MM.1S (cell line): ENCODE measurements around the gene ANAPC5.

Experiments used
- DNase-seq: peaks from one replicate; pipeline ENCODE4 v3.0.0-alpha.2; 2015
- H2AFZ ChIP-seq: fragments of 300-600 bp; sonication (generic); 2 replicates; pipeline ENCODE4 v1.6.0; 2016; ENCODE audit warnings: antibody characterized with exemption, low read length
- H3F3A ChIP-seq: fragments of 300-600 bp; sonication (generic); 2 replicates; pipeline ENCODE4 v1.6.1; 2016; ENCODE audit warnings: mild to moderate bottlenecking, antibody characterized with exemption, low read length, moderate library complexity, mixed read lengths; ENCODE audit not compliant: insufficient read depth
- H3K27ac ChIP-seq: fragments of 300-600 bp; sonication (generic); 2 replicates; pipeline ENCODE4 v1.5.1; 2016; ENCODE audit warnings: mild to moderate bottlenecking, low read length
- H3K27me3 ChIP-seq: fragments of 300-600 bp; sonication (generic); replicated peaks from 2 replicates; pipeline ENCODE4 v1.6.0; 2016; ENCODE audit warnings: low read length; ENCODE audit not compliant: insufficient read depth
- H3K36me3 ChIP-seq: fragments of 300-600 bp; sonication (generic); replicated peaks from 2 replicates; pipeline ENCODE4 v1.6.1; 2016; ENCODE audit warnings: mild to moderate bottlenecking, low read length, mixed read lengths; ENCODE audit not compliant: insufficient read depth
- H3K4me1 ChIP-seq: fragments of 300-600 bp; sonication (generic); 2 replicates; pipeline ENCODE4 v1.6.1; 2016; ENCODE audit warnings: low read length, mixed read lengths
- H3K4me2 ChIP-seq: fragments of 300-600 bp; sonication (generic); 2 replicates; pipeline ENCODE4 v1.6.0; 2016; ENCODE audit warnings: low read depth, low read length
- H3K4me3 ChIP-seq: fragments of 300-600 bp; sonication (generic); 2 replicates; pipeline ENCODE4 v1.5.1; 2016; ENCODE audit warnings: low read length, mixed read lengths
- H3K79me2 ChIP-seq: fragments of 300-600 bp; sonication (generic); 2 replicates; pipeline ENCODE4 v1.6.1; 2016; ENCODE audit warnings: mixed run types, low read length, mixed read lengths
- H3K9ac ChIP-seq: fragments of 300-600 bp; sonication (generic); 2 replicates; pipeline ENCODE4 v1.6.1; 2016; ENCODE audit warnings: low read length, mixed read lengths
- H3K9me2 ChIP-seq: fragments of 300-600 bp; sonication (generic); replicated peaks from 2 replicates; pipeline ENCODE4 v1.6.1; 2016; ENCODE audit warnings: mild to moderate bottlenecking, low read length, mixed read lengths; ENCODE audit not compliant: insufficient read depth
- H3K9me3 ChIP-seq: fragments of 300-600 bp; sonication (generic); replicated peaks from 2 replicates; pipeline ENCODE4 v1.6.1; 2016; ENCODE audit warnings: mild to moderate bottlenecking, low read length, mixed read lengths; ENCODE audit not compliant: insufficient read depth
- H4K20me1 ChIP-seq: fragments of 300-600 bp; sonication (generic); 2 replicates; pipeline ENCODE4 v1.6.1; 2016; ENCODE audit warnings: mild to moderate bottlenecking, low read length, moderate library complexity, mixed read lengths; ENCODE audit not compliant: insufficient read depth
- EZH2 ChIP-seq: fragments of 300-600 bp; sonication (generic); optimal IDR thresholded peaks from 2 replicates; pipeline ENCODE3; 2017; ENCODE audit warnings: low read depth, mild to moderate bottlenecking, antibody characterized with exemption, low read length, mixed read lengths
- EZH2phosphoT487 ChIP-seq: fragments of 300-600 bp; sonication (generic); IDR thresholded peaks from 2 replicates; pipeline ENCODE4 v1.6.1; 2018; ENCODE audit warnings: antibody characterized with exemption, low read length
- TF ChIP-seq, protein P1 (sequence below): fragments of 300-600 bp; sonication (generic); IDR thresholded peaks from 2 replicates; pipeline ENCODE4 v1.5.1; 2016; ENCODE audit warnings: antibody characterized with exemption, low read length, mixed read lengths

The ANAPC5 gene

DNA sequence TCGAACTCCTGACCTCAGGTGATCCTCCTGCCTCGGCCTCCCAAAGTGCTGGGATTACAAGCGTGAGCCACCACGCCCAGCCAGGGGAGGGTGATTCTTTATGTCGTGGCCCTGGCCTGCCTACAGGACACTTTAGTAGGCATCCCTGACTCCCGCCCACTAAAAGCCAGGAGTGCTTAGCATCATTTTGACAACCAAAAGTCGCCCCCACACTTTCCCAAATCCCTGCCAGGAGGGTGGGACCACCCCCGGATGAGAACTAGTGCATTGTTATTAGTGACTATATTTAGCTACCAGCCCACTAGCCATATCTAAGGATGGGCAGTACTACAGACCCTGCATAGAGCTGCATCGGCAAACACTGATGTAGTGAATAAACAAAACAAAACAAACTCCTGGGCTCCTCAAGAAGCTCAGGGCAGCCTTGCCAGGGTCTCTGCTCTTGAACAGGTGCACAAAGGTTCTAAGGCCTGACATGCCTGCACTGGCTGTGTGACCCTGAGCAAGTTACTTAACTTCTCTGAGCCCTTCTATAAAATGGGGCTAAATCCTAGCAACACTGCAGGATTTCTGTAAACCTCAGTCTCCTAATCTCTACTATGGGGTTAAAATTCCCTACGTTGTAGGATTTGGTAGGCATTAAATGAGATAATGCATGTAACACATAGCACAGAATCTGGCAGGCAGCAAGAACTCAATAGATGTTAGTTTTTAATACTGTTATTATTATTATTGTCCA, 57.9 kb downstream of the ANAPC5 start:
- Histone ChIP-seq H4K20me1 (no peaks in the 10 kb centered on the region), H3K9me2 (no peaks in the 10 kb centered on the region), H3K9me3 (no peaks in the 10 kb centered on the region), H3K36me3 (no peaks in the 10 kb centered on the region), H3K9ac (no peak overlapping the region), H3K27me3 (no peaks in the 10 kb centered on the region), H3K79me2 (peaks cover 54% of the 10 kb centered on the region), H3K4me3 (no peak overlapping the region), H3K27ac (no peak overlapping the region), H3K4me2 (no peak overlapping the region), H3K4me1 (0 out of 2 replicates have a peak, but pooled peaks cover 4% of the 10 kb centered on the region), H2AFZ (no peak overlapping the region), H3F3A (peaks cover 14% of the 10 kb centered on the region; the same call in 1 of the 2 replicates)
- TF ChIP-seq EZH2 (no peak), EZH2phosphoT487 (no peak)
- TF ChIP-seq, protein P1, sequence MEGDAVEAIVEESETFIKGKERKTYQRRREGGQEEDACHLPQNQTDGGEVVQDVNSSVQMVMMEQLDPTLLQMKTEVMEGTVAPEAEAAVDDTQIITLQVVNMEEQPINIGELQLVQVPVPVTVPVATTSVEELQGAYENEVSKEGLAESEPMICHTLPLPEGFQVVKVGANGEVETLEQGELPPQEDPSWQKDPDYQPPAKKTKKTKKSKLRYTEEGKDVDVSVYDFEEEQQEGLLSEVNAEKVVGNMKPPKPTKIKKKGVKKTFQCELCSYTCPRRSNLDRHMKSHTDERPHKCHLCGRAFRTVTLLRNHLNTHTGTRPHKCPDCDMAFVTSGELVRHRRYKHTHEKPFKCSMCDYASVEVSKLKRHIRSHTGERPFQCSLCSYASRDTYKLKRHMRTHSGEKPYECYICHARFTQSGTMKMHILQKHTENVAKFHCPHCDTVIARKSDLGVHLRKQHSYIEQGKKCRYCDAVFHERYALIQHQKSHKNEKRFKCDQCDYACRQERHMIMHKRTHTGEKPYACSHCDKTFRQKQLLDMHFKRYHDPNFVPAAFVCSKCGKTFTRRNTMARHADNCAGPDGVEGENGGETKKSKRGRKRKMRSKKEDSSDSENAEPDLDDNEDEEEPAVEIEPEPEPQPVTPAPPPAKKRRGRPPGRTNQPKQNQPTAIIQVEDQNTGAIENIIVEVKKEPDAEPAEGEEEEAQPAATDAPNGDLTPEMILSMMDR: no peak
- DNase-seq: no peak

DNA sequence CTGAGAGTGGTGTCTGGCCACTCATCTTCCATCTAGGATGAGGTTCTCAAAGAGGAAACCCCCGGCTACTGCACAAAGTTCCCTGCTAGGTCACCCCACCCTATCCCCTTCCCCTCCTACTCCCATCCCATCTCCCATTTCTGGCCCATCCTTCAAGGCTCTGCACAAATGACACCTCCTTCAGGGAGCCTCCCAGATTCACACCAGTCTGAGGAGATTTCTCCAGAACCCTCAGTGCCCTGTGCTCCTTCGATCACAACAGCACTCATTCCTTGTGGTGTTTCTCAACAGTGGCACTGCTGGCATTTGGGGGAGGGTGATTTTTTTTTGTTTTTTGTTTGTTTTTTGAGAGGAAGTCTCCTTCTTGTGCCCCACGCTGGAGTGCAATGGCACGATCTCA, 58.6 kb downstream of the ANAPC5 start:
- Histone ChIP-seq H3K79me2 (peaks cover 54% of the 10 kb centered on the region), H4K20me1 (no peaks in the 10 kb centered on the region)

DNA sequence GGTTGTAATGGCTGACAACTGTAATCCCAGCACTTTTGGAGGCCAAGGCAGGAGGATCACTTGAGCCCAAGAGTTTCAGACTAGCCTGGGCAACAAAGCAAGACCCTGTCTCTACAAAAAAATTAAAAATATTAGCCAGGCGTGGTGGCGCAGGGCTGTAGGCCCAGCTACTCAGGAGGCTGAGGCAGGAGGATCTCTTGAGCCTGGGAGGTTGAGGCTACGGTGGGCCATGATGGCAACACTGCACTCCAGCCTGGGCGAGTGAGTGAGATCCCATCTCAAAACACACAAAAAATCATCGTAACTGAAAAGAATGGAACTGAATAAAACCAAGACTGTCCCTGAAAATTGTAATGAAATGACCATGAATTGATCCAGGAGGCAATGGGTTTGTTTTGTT, 61.8 kb downstream of the ANAPC5 start:
- Histone ChIP-seq H3K4me2 (no peak overlapping the region), H3K9me3 (no peaks in the 10 kb centered on the region), H3K79me2 (peaks cover 73% of the 10 kb centered on the region), H3K4me1 (peaks cover 12% of the 10 kb centered on the region), H3F3A (peaks cover 8% of the 10 kb centered on the region; the same call in 1 of the 2 replicates), H3K36me3 (no peaks in the 10 kb centered on the region), H4K20me1 (no peaks in the 10 kb centered on the region), H2AFZ (no peak overlapping the region), H3K27me3 (no peaks in the 10 kb centered on the region), H3K4me3 (no peak overlapping the region), H3K9ac (no peak overlapping the region), H3K9me2 (no peaks in the 10 kb centered on the region), H3K27ac (no peak overlapping the region)
- TF ChIP-seq EZH2 (no peak), EZH2phosphoT487 (no peak)
- TF ChIP-seq, protein P1: no peak
- no peak for DNase-seq

More for the DNA sequence above, 58.6 kb downstream of the ANAPC5 start:
- H3K4me2 ChIP-seq: no peak overlapping the region
- 0 out of 2 replicates have a peak, but pooled peaks cover 4% of the 10 kb centered on the region for H3K4me1 ChIP-seq
- H3K4me3 ChIP-seq: no peak overlapping the region
- no peaks in the 10 kb centered on the region for H3K36me3 ChIP-seq
- H3K9me2 ChIP-seq: no peaks in the 10 kb centered on the region
- no peak overlapping the region for H3K9ac ChIP-seq
- no peaks in the 10 kb centered on the region for H3K9me3 ChIP-seq
- H2AFZ ChIP-seq: no peak overlapping the region
- no peaks in the 10 kb centered on the region for H3K27me3 ChIP-seq
- no peak overlapping the region for H3K27ac ChIP-seq
- no peak for DNase-seq
- TF ChIP-seq, protein P1: no peak
- no peak for TF ChIP-seq EZH2
- no peak for TF ChIP-seq EZH2phosphoT487
- peaks cover 14% of the 10 kb centered on the region; the same call in 1 of the 2 replicates for H3F3A ChIP-seq
